Epithelial cell of esophagus (primary cell): Measurements from ENCODE around the gene ZNF558.
"Not testable (repeated sequence)": the region's sequence is repeated elsewhere in the genome, so short reads cannot be mapped to it uniquely, and the experiment has no call there.

ENCODE experiments used
- DNase-seq: peaks from one replicate; pipeline ENCODE4 v3.0.0; 2010; ENCODE audit warnings: low read depth
- H3K4me3 ChIP-seq: 2 replicates; pipeline ENCODE4 v1.5.1; 2011; ENCODE audit warnings: mild to moderate bottlenecking, low read length, control low read depth
- TF ChIP-seq, protein P1 (sequence below): IDR thresholded peaks from 2 replicates; pipeline ENCODE4 v1.5.1; 2011; ENCODE audit warnings: low read depth, mild to moderate bottlenecking, low read length, control low read depth, inconsistent platforms; ENCODE audit not compliant: insufficient read depth; ENCODE audit errors: missing control alignments

ZNF558 gene

DNA sequence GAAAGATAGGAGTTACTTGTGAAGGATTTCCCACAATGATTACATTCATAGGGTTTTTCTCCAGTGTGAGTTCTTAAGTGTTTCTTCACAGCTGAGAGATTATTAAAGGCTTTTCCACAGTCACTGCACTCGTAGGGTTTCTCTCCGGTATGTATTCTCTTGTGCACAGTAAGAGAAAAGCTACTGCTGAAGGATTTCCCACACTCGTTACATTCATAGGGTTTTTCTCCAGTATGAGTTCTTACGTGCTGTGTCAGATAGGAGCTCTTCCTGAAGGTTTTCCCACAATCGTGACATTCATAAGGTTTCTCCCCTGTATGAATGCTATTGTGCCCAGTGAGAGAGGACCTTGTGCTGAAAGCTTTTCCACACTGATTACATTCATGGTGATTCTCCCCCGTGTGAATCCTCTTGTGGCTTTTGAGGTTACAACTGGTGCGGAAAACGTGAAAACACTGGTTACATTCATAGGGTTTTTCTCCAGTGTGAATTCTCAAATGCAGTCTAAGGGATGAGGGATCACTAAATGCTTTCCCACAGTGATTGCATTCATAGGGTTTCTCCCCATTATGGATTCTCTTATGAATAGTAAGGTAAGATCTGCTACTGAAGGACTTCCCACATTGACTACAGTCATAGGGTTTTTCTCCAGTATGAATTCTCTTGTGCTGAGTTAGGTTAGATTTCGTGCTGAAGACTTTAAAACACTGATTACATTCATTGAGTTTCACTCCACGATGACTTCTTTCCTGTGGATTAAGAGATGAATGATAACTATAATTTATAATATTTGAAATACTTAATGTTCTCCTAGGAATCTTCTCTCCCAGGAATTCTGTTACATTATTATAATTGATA lies 20.6 kb downstream of the ZNF558 start:
- TF ChIP-seq, protein P1, sequence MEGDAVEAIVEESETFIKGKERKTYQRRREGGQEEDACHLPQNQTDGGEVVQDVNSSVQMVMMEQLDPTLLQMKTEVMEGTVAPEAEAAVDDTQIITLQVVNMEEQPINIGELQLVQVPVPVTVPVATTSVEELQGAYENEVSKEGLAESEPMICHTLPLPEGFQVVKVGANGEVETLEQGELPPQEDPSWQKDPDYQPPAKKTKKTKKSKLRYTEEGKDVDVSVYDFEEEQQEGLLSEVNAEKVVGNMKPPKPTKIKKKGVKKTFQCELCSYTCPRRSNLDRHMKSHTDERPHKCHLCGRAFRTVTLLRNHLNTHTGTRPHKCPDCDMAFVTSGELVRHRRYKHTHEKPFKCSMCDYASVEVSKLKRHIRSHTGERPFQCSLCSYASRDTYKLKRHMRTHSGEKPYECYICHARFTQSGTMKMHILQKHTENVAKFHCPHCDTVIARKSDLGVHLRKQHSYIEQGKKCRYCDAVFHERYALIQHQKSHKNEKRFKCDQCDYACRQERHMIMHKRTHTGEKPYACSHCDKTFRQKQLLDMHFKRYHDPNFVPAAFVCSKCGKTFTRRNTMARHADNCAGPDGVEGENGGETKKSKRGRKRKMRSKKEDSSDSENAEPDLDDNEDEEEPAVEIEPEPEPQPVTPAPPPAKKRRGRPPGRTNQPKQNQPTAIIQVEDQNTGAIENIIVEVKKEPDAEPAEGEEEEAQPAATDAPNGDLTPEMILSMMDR = no peak
- H3K4me3 ChIP-seq = no peak overlapping the region
- DNase-seq = no peak

DNA sequence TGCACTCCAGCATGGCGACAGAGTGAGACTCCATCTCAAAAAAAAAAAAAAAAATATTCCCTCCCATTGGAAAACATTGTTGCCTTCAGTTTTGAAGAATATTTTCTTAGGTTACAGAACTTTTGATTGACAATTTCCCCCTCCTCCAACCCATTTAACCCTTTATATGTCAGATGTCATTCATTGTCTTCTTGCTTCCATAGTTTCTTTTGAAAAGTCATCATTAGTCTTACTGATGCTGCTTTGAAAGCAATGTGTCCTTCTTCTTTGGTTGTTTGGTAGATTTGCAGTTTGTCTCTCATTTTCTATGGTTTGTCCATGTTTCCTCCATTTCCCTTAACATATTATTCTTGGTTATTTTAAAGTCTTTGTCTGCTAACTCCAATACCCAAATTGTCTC lies 25.4 kb downstream of the ZNF558 start:
- TF ChIP-seq, protein P1 = no peak
- no peak for DNase-seq
- H3K4me3 ChIP-seq = no peak overlapping the region

DNA sequence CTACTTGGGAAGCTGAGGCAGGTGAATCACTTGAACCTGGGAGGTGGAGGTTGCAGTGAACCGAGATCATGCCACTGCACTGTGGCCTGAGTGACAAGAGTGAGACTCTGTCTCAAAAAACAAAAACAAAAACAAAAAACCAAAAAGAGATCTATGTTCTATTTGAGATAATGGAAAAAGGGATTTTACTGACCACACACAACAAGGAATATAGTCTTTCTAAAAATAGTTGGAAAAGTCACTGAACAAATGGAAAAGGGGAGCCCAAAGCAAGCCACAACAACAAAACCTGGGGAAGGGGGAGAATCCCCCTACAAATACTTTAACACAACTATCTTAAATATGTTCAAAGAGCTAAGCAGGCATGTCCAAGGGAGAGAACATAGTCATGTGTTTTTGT lies 37.3 kb downstream of the ZNF558 start:
- no peak for DNase-seq
- TF ChIP-seq, protein P1 = no peak
- H3K4me3 ChIP-seq = no peak overlapping the region

DNA sequence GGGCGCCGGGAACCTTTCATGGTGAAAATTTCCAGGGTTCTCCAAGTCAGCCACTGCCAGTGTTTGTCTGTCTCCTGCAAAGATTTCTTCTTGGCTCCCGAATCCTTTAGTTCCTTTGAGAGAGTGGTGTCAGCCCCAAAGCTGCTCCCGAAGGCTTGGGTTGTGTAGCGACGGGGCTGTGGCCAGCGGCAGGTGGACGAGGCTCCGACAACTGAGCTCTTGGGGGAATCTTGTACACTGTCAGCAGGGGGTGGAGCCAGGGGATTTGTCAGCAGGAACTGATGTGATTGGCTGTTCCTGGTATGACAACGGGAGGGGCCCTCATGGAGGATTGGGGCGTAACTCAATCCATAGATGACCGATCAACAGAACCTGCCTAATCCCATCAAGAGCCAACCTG lies 58.5 kb downstream of the ZNF558 start:
- H3K4me3 ChIP-seq, DNase-seq: not testable (repeated sequence)

DNA sequence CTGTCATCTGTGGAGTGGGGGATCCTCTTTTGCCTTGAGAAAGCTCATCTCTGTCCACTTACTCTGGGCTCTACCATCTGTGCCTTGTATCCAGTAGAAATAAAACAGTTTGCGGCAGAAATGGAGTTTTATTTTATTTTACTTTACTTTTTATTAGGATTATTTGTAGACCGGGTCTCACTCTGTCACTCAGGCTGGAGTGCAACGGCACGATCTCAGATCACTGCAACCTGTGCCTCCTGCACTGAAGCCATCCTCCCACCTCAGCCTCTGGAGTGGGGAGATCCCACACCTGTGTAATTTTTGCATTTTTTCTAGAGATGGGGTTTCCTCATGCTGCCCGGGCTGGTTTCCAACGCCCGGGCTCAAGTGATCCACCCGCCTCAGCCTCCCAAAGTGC lies 62.8 kb downstream of the ZNF558 start:
- H3K4me3 ChIP-seq, DNase-seq: not testable (repeated sequence)

DNA sequence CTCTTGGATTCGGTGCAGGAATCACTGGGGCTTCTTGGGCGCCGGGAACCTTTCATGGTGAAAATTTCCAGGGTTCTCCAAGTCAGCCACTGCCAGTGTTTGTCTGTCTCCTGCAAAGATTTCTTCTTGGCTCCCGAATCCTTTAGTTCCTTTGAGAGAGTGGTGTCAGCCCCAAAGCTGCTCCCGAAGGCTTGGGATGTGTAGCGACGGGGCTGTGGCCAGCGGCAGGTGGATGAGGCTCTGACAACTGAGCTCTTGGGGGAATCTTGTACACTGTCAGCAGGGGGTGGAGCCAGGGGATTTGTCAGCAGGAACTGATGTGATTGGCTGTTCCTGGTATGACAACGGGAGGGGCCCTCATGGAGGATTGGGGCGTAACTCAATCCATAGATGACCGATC lies 64.8 kb downstream of the ZNF558 start:
- not testable (repeated sequence) for H3K4me3 ChIP-seq, DNase-seq
